Natural killer cell (primary cell): ENCODE data around the gene ZFAND2A. TPM values are rescaled to one million over a fixed set of nuclear protein-coding genes. Genes with fewer than 3 reads are reported as not detected.

Experiments
- ATAC-seq, 3 donors: fragments of 150-1000 bp in 2 of 3; fragments of 200-7000 bp in 1 of 3; cut with Tn5 transposase; 1 replicate in 1 of 3; 2 replicates in 2 of 3; pipeline ENCODE4 v1.10.0; 2021; ENCODE audit warnings: mild to moderate bottlenecking in 2 of 3, moderate library complexity in 2 of 3
- DNase-seq, 2 donors: peaks; one replicate each; pipeline versions ENCODE4 v3.0.0 to v3.0.0-alpha.2; 2013 to 2021; ENCODE audit warnings: mixed read lengths in 1 of 2
- H3K27ac ChIP-seq: one replicate; pipeline ENCODE4 v1.5.1; 2013; ENCODE audit warnings: mild to moderate bottlenecking, low read length
- H3K27me3 ChIP-seq: one replicate; pipeline ENCODE4 v1.6.1; 2013; ENCODE audit warnings: low read length; ENCODE audit not compliant: control insufficient read depth, insufficient read depth
- H3K36me3 ChIP-seq: one replicate; pipeline ENCODE4 v1.6.1; 2013; ENCODE audit warnings: low read length; ENCODE audit not compliant: control insufficient read depth, insufficient read depth
- H3K4me1 ChIP-seq: one replicate; pipeline ENCODE4 v1.6.1; 2013; ENCODE audit warnings: low read length; ENCODE audit not compliant: control insufficient read depth, insufficient read depth
- H3K4me3 ChIP-seq: one replicate; pipeline ENCODE4 v1.5.1; 2013; ENCODE audit warnings: low read length
- H3K9me3 ChIP-seq: one replicate; pipeline ENCODE4 v1.6.1; 2013; ENCODE audit warnings: low read length; ENCODE audit not compliant: control insufficient read depth, insufficient read depth
- H3K27ac Mint-ChIP-seq, 2 donors: one replicate each; pipeline ENCODE4 v1.8.0; 2022; ENCODE audit warnings: mild to moderate bottlenecking in 2 of 2, mixed read lengths in 2 of 2, moderate library complexity in 1 of 2
- H3K27me3 Mint-ChIP-seq, 2 donors: one replicate each; pipeline ENCODE4 v1.8.0; 2022; ENCODE audit warnings: low read depth in 2 of 2, mixed read lengths in 2 of 2
- H3K36me3 Mint-ChIP-seq: one replicate; pipeline ENCODE4 v1.8.0; 2022; ENCODE audit warnings: mixed read lengths
- H3K4me1 Mint-ChIP-seq, 2 donors: one replicate each; pipeline ENCODE4 v1.8.0; 2022; ENCODE audit warnings: mixed read lengths in 2 of 2
- H3K4me3 Mint-ChIP-seq: one replicate; pipeline ENCODE4 v1.8.0; 2022; ENCODE audit warnings: mild to moderate bottlenecking, moderate library complexity, mixed read lengths
- H3K9me3 Mint-ChIP-seq, 2 donors: one replicate each; pipeline ENCODE4 v1.8.0; 2022; ENCODE audit warnings: mixed read lengths in 2 of 2
- WGBS: methylation state at CpG from one replicate; pipeline ENCODE4 v1.1.7; 2013; ENCODE audit warnings: missing lambda C conversion rate; ENCODE audit not compliant: insufficient coverage; 5-methylcytosine and 5-hydroxymethylcytosine counted together
- intact Hi-C: fragments of 100-400 bp; cut with micrococcal nuclease; formaldehyde crosslinking; loops from one replicate; pipeline ENCODE4 v1.14.2; 2022
- total RNA-seq, 4 donors: library from RNA; stranded (reverse); fragments of 120-200 nt in 1 of 4; gene quantifications; one replicate each; pipeline versions ENCODE4 v1.2.3 to v1.2.4, GENCODE V29; 2013 to 2022
- TF ChIP-seq, protein P1 (sequence below): fragments of 200-600 bp; IDR thresholded peaks from one replicate; pipeline ENCODE4 v1.8.0; 2022; ENCODE audit warnings: antibody characterized with exemption

Gene ZFAND2A
- total RNA-seq, 3 donors from 2014 or later (not counting 1 experiment from before 2014, with no cell fraction given), result 99.1 to 122 (median 106) TPM

DNA sequence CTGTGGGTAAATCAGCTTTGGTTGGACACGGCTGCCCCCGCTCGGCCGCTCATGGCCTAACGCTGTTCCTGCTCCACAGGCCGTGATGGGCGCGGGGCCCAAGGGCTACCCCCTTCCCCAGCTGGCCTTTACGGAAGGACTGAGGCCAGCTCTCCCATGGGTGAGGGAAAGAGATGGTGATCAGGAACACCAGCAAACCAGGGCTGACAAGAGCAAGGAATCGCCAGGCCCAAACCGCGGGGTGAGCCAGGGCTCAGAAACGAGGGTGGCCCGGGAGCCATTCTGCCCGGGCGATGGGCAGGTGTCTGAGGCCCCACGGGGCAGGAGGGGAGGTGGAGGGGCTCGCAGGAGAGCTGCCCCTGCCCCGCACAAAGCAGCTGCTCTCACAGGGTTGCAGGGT, 45.5 kb downstream of the ZFAND2A start:
- Mint-ChIP-seq H3K27ac (no peak overlapping the region), H3K9me3 (no peaks in the 10 kb centered on the region), H3K4me3 (no peak overlapping the region), H3K36me3 (no peaks in the 10 kb centered on the region), H3K4me1 (peaks cover 3 to 8% of the 10 kb centered on the region in 2 donors), H3K27me3 (no peaks in the 10 kb centered on the region)
- DNase-seq, result no peak
- H3K27me3 ChIP-seq, result no peaks in the 10 kb centered on the region
- TF ChIP-seq, protein P1, sequence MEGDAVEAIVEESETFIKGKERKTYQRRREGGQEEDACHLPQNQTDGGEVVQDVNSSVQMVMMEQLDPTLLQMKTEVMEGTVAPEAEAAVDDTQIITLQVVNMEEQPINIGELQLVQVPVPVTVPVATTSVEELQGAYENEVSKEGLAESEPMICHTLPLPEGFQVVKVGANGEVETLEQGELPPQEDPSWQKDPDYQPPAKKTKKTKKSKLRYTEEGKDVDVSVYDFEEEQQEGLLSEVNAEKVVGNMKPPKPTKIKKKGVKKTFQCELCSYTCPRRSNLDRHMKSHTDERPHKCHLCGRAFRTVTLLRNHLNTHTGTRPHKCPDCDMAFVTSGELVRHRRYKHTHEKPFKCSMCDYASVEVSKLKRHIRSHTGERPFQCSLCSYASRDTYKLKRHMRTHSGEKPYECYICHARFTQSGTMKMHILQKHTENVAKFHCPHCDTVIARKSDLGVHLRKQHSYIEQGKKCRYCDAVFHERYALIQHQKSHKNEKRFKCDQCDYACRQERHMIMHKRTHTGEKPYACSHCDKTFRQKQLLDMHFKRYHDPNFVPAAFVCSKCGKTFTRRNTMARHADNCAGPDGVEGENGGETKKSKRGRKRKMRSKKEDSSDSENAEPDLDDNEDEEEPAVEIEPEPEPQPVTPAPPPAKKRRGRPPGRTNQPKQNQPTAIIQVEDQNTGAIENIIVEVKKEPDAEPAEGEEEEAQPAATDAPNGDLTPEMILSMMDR, result no peak
- intact Hi-C loops, result no loop called here
- no peaks in the 10 kb centered on the region for H3K9me3 ChIP-seq
- no peak overlapping the region for H3K27ac ChIP-seq
- no peaks in the 10 kb centered on the region for H3K36me3 ChIP-seq
- no peak for ATAC-seq
- H3K4me3 ChIP-seq, result no peak overlapping the region
- H3K4me1 ChIP-seq, result no peaks in the 10 kb centered on the region
- 96% methylated on average over 19 of the region's 19 CpGs for WGBS

DNA sequence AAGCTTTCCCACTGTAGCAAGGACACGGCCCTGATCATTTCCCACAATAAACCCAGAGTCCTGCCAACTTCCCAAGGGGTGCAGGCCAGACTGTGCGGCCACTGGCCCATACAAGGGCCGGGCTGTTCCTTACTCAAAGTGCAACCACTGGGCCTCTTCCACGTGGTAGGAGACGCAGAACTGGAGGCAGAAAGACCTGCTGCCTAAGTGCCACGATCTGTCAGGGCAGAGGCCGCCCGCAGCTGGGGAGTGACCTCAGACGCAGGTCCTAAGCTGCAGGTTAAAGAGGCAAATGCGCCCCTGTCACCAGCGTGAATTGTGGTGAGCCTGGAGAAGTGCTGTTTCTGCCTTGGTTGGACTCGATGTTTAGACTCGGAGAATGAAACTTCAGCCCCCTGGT, 45.9 kb downstream of the ZFAND2A start:
- H3K4me1 ChIP-seq, result no peaks in the 10 kb centered on the region
- ATAC-seq (no peak), DNase-seq (no peak)
- no peaks in the 10 kb centered on the region for H3K27me3 ChIP-seq
- TF ChIP-seq, protein P1, result no peak
- no peaks in the 10 kb centered on the region for H3K36me3 Mint-ChIP-seq
- H3K4me3 ChIP-seq, result no peak overlapping the region
- intact Hi-C loops, result no loop called here
- H3K36me3 ChIP-seq, result no peaks in the 10 kb centered on the region
- no peak overlapping the region for H3K4me3 Mint-ChIP-seq
- H3K27ac Mint-ChIP-seq, result no peak overlapping the region
- no peak overlapping the region for H3K27ac ChIP-seq
- H3K9me3 ChIP-seq, result no peaks in the 10 kb centered on the region
- H3K4me1 Mint-ChIP-seq, result peaks cover 3 to 8% of the 10 kb centered on the region in 2 donors
- WGBS, result 91% methylated on average over 13 of the region's 13 CpGs
- no peaks in the 10 kb centered on the region for H3K27me3 Mint-ChIP-seq
- H3K9me3 Mint-ChIP-seq, result no peaks in the 10 kb centered on the region

DNA sequence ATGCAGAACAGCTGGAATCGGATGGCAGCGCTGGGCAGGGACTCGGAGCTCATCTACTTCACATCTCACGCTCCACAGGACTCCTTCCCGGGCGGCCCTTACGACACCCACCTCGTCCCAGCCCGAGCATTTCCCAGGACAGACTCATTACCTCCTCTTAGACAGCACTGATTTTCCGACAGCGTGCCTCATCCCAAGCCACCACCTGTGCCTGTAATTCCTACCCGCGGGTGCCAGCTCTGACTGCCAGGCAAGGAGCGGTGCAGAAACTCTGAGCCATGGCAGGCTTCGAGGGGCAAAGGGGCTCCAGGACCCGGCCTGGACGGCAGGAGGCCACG, 46.5 kb downstream of the ZFAND2A start:
- Histone ChIP-seq H3K4me3 (no peak overlapping the region), H3K4me1 (no peaks in the 10 kb centered on the region), H3K27ac (no peak overlapping the region), H3K27me3 (no peaks in the 10 kb centered on the region), H3K9me3 (no peaks in the 10 kb centered on the region), H3K36me3 (no peaks in the 10 kb centered on the region)
- WGBS, result 93% methylated on average over 18 of the region's 18 CpGs
- Mint-ChIP-seq H3K4me3 (no peak overlapping the region), H3K27me3 (no peaks in the 10 kb centered on the region), H3K4me1 (peaks cover 3 to 8% of the 10 kb centered on the region in 2 donors), H3K27ac (no peak overlapping the region), H3K9me3 (no peaks in the 10 kb centered on the region), H3K36me3 (no peaks in the 10 kb centered on the region)
- intact Hi-C loops, result no loop called here
- ATAC-seq (peak in 1 of 3 donors; percentile 21), DNase-seq (no peak)
- TF ChIP-seq, protein P1, result no peak
